Activated B cell treated with CpG ODN at 0.5 μM for 24 hours (primary cell): ENCODE measurements around the gene HELZ. TPM values are rescaled to one million over a fixed set of nuclear protein-coding genes. Genes with fewer than 3 reads are reported as not detected.

ENCODE experiments used
- ATAC-seq: fragments of 200-7000 bp; cut with Tn5 transposase; one replicate; pipeline ENCODE4 v1.10.0; 2021; ENCODE audit warnings: low read depth, mild to moderate bottlenecking, moderate library complexity
- CTCF ChIA-PET: fragments of 350-600 bp; sonication (Branson Sonifier 250); formaldehyde crosslinking; loops from one replicate; lab custom pipeline; 2021; ENCODE audit warnings: antibody characterized with exemption; lab: Charles Lee
- POLR2A ChIA-PET: fragments of 350-600 bp; sonication (Branson Sonifier 250); formaldehyde crosslinking; loops from one replicate; lab custom pipeline; 2021; ENCODE audit warnings: antibody characterized with exemption; lab: Charles Lee
- DNase-seq: peaks from one replicate; pipeline ENCODE4 v3.0.0; 2022
- H3K27ac Mint-ChIP-seq: one replicate; pipeline ENCODE4 v1.8.0; 2020; ENCODE audit warnings: mixed read lengths
- H3K27me3 Mint-ChIP-seq: one replicate; pipeline ENCODE4 v1.8.0; 2021; ENCODE audit warnings: mixed read lengths
- H3K36me3 Mint-ChIP-seq: one replicate; pipeline ENCODE4 v1.8.0; 2021; ENCODE audit warnings: low read depth, mixed read lengths
- H3K4me1 Mint-ChIP-seq: one replicate; pipeline ENCODE4 v1.8.0; 2021; ENCODE audit warnings: mixed read lengths
- H3K4me3 Mint-ChIP-seq: one replicate; pipeline ENCODE4 v1.8.0; 2020; ENCODE audit warnings: mild to moderate bottlenecking, mixed read lengths
- H3K9me3 Mint-ChIP-seq: one replicate; pipeline ENCODE4 v1.8.0; 2020; ENCODE audit warnings: mixed read lengths
- CTCF ChIP-seq: fragments of 200-600 bp; IDR thresholded peaks from one replicate; pipeline ENCODE4 v1.8.0; 2022; ENCODE audit warnings: antibody characterized with exemption, mild to moderate bottlenecking
- intact Hi-C: fragments of 100-400 bp; cut with micrococcal nuclease; formaldehyde crosslinking; loops from one replicate; pipeline ENCODE4 v1.15.1; 2024
- total RNA-seq: library from RNA; stranded (reverse); gene quantifications from 2 replicates; pipeline ENCODE4 v1.2.3, GENCODE V29; 2022

The HELZ gene
- total RNA-seq, 1 donor from 2014 or later, result 69.7 TPM

- Mint-ChIP-seq H3K36me3 (no peaks in the 10 kb centered on the region), H3K9me3 (no peaks in the 10 kb centered on the region), H3K4me1 (no peaks in the 10 kb centered on the region), H3K4me3 (no peak overlapping the region), H3K27ac (no peak overlapping the region), H3K27me3 (peaks cover 14% of the 10 kb centered on the region)
- DNase-seq (no peak), ATAC-seq (no peak)
- POLR2A ChIA-PET, result no interaction called here
- TF ChIP-seq CTCF, result no peak
- intact Hi-C loops, result no loop called here
- CTCF ChIA-PET, result no interaction called here
Observed at GRCh38 chr17:67035131-67036083, 209.6 kb downstream of the HELZ start.

GRCh38 chr17:67033613-67034012 lies 211.4 kb downstream of the HELZ start:
- Mint-ChIP-seq H3K27me3 (peaks cover 14% of the 10 kb centered on the region), H3K4me1 (no peaks in the 10 kb centered on the region), H3K36me3 (no peaks in the 10 kb centered on the region), H3K9me3 (no peaks in the 10 kb centered on the region), H3K27ac (no peak overlapping the region), H3K4me3 (no peak overlapping the region)
- intact Hi-C loops, result no loop called here
- POLR2A ChIA-PET, result no interaction called here
- ATAC-seq, result no peak
- CTCF ChIA-PET, result no interaction called here
- DNase-seq, result no peak
- no peak for TF ChIP-seq CTCF

- ATAC-seq (no peak), DNase-seq (no peak)
- CTCF ChIA-PET, result no interaction called here
- no peaks in the 10 kb centered on the region for H3K9me3 Mint-ChIP-seq
- POLR2A ChIA-PET, result no interaction called here
- peaks cover 12% of the 10 kb centered on the region for H3K27me3 Mint-ChIP-seq
- no peak for TF ChIP-seq CTCF
- H3K27ac Mint-ChIP-seq, result no peak overlapping the region
- intact Hi-C loops, result no loop called here
- H3K36me3 Mint-ChIP-seq, result no peaks in the 10 kb centered on the region
- no peak overlapping the region for H3K4me3 Mint-ChIP-seq
- H3K4me1 Mint-ChIP-seq, result no peaks in the 10 kb centered on the region
Observed at GRCh38 chr17:67032985-67033384, 212.0 kb downstream of the HELZ start.

GRCh38 chr17:67032382-67032781 lies 212.6 kb downstream of the HELZ start:
- Mint-ChIP-seq H3K4me1 (no peaks in the 10 kb centered on the region), H3K27me3 (peaks cover 10% of the 10 kb centered on the region), H3K4me3 (no peak overlapping the region), H3K36me3 (no peaks in the 10 kb centered on the region), H3K27ac (no peak overlapping the region), H3K9me3 (no peaks in the 10 kb centered on the region)
- no peak for DNase-seq
- TF ChIP-seq CTCF, result no peak
- intact Hi-C loops, result no loop called here
- ATAC-seq, result no peak
- CTCF ChIA-PET, result no interaction called here
- POLR2A ChIA-PET, result no interaction called here

- DNase-seq, result no peak
- no peaks in the 10 kb centered on the region for H3K4me1 Mint-ChIP-seq
- CTCF ChIA-PET, result no interaction called here
- TF ChIP-seq CTCF, result no peak
- no peak overlapping the region for H3K4me3 Mint-ChIP-seq
- no peak overlapping the region for H3K27ac Mint-ChIP-seq
- H3K36me3 Mint-ChIP-seq, result no peaks in the 10 kb centered on the region
- POLR2A ChIA-PET, result no interaction called here
- peaks cover 2% of the 10 kb centered on the region for H3K27me3 Mint-ChIP-seq
- no peak for ATAC-seq
- H3K9me3 Mint-ChIP-seq, result no peaks in the 10 kb centered on the region
- intact Hi-C loops, result no loop called here
Observed at GRCh38 chr17:67030641-67031040, 214.4 kb downstream of the HELZ start.
